NCI-H2171 (cell line): Measurements from ENCODE around the gene IQGAP2.

Experiments used
- DNase-seq: peaks from one replicate; lab custom pipeline; 2025; lab: John Stamatoyannopoulos, UW

IQGAP2 gene

DNA sequence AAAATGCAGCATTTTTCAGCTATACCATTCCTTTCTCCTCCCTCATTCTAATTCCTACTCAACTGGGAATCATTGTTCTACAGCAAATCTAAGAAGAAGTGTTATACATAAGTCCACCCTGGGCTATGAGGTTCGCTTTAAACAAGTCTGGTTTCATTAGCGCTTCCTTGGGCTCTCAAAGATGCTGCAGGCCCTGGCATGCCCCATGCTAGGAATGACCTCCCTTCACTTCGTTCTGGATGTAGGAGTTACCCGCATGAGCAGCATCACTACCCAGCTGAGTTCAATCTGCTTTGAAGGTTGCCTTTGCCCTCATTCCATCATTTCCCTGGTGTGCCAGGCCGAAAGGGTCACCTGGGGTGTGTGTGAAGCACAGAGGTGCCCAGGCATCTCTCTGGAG lies 348.2 kb downstream of the IQGAP2 start:
- no peak for DNase-seq

DNA sequence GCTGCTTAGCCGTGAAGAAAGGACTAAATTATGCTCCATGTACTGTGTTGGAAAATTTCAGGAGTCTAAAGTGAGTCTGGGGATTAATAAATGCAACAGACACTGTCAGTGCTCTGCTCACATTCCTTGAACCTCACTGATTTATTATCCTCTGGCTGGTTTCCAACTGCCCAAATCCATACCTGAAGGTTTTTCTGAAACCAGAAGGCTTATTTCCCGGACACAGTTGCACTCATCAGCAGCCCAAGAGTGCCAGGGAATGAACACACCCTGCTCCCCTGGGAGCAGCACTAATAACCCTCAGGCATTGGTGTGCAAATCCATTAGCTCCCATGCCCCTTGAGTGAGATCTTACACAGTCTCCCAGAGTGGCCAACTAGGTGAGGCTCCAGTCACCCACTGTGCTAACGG lies 351.6 kb downstream of the IQGAP2 start:
- DNase-seq = no peak

DNA sequence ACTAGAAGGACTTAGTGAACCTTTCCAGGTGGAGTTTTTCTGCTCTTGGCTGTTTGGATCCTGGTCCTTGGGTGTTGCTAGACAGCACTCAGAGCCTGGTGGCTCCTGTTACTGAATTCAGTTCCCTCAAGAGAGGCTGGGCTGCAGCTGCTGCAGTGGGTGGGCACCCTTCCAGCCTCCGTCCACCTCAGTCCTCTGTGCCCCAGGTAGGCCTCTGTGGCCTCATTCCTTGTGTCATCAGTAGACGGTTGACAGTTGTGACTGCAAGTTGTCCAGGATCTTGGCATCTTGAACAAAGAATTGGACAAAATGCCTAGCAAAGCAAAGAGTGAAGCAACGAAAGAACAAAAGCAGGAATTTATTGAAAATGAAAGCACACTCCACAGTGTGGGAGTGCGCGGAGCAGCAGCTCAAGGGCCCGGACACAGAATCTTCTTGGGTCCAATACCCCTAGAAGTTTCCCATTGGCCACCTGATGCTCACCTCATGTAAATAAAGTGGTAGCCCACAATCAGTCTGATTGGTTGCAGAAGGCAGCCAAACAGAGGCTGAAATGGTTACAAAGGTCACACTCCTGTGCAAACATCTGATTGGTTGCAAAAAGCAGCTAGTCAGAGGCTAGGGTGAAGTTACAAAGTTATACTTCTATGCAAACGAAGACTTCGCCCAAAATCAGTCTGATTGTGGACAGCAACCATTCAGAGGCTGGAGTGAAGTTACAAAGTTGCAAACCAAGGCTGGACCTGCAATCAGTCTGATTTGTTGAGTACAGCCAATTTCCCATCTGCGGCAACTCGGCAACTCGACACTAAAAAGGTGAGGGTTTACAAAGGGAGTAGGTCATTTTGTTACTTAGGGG lies 352.9 kb downstream of the IQGAP2 start:
- DNase-seq = no peak

DNA sequence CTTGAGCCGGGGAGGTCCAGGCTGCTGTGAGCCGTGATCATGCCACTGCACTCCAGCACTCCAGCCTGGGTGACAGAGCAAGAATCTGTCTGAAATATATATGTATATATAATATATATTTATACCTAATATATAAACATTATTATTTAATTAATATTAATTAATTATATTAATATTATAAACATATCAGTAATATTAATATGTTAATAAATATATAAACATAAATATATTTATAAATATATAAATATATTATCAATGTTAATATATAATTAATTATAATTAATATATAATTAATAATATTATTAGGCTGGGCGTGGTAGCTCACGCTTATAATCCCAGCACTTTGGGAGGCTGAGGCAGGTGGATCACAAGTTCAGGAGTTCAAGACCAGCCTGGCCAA lies 354.0 kb downstream of the IQGAP2 start:
- DNase-seq = no peak
